GM19193 (cell line): ENCODE results near the gene TIMM17B.

Experiments used
- POLR2A ChIP-seq: IDR thresholded peaks from 4 replicates; pipeline ENCODE4 v1.6.1; 2011; ENCODE audit not compliant: insufficient read depth, insufficient read length; ENCODE audit errors: extremely low read depth

TIMM17B gene

GRCh38 chrX:48897625-48898306 is at the start of gene TIMM17B, which contains the start of gene PQBP1:
TIMM17B (minus strand) TSS chrX:48897768; CDS start chrX:48897749, 19 bp downstream.
PQBP1 (plus strand) TSS chrX:48897930; CDS start chrX:48898510, 580 bp downstream.
- peak; percentile 84 for TF ChIP-seq POLR2A

- TF ChIP-seq POLR2A = no peak
Observed at GRCh38 chrX:48945517-48946348, 48.2 kb upstream of the TIMM17B start.

- no peak for TF ChIP-seq POLR2A
Observed at GRCh38 chrX:48942895-48943294, 45.3 kb upstream of the TIMM17B start.

GRCh38 chrX:48940404-48940955 is 42.9 kb upstream of the TIMM17B start:
- no peak for TF ChIP-seq POLR2A

- peak; percentile 21 for TF ChIP-seq POLR2A
Observed at GRCh38 chrX:48939524-48940228, 42.1 kb upstream of the TIMM17B start.

DNA sequence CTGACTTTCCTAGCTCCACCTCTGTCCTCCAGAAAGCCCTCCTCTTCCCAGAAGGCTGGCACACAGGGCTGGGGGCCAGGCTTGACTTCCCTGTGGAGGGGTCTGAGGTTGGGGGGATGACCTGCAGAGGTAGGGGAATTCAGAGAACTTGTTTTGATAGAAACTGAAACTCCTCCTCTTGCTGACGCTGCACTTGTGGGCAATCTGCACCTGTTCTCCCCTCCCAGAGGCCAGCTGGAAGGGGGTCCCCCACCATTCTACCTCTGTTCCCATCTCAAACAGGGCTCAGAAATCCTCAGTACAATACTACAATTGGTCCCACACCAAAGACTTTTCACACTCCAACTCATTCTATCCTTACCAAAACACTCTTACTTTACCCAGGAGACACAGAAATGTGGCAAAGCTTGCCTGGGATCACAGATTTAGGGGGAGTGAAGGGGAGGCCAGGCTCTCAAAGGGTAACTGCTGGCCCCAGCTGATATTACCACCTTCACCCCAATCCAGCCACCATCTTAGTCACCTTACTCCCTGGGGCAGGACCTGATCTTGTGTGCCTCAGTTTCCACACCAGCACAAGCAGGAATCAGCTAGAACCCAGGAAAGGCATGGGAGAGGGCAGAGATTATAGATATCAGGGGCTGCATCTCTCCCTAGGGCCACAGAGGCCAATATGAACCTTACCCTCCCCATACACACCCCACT is 41.3 kb upstream of the TIMM17B start:
- no peak for TF ChIP-seq POLR2A

- peak; percentile 59 for TF ChIP-seq POLR2A
Observed at GRCh38 chrX:48937054-48937907, 39.7 kb upstream of the TIMM17B start.

GRCh38 chrX:48936429-48937053 is 39.0 kb upstream of the TIMM17B start:
- TF ChIP-seq POLR2A = no peak

DNA sequence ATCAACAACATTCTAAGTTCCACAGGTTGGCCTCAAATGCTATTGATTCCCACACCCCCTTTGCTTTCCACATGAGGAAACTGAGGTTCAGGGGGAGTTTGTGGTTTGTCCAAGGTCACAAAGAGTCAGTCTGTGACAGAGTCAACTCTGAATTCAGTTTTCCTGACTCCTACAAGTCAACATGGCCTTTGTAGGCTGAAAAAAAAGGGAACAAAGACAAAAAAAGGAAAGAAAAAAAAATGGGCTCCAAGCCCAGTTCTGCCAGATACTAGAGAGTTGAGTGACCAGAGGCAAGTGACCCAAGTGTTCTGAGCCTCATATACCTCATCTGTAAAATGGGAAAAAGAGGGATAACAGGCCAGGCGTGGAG is 37.7 kb upstream of the TIMM17B start:
- TF ChIP-seq POLR2A = no peak

DNA sequence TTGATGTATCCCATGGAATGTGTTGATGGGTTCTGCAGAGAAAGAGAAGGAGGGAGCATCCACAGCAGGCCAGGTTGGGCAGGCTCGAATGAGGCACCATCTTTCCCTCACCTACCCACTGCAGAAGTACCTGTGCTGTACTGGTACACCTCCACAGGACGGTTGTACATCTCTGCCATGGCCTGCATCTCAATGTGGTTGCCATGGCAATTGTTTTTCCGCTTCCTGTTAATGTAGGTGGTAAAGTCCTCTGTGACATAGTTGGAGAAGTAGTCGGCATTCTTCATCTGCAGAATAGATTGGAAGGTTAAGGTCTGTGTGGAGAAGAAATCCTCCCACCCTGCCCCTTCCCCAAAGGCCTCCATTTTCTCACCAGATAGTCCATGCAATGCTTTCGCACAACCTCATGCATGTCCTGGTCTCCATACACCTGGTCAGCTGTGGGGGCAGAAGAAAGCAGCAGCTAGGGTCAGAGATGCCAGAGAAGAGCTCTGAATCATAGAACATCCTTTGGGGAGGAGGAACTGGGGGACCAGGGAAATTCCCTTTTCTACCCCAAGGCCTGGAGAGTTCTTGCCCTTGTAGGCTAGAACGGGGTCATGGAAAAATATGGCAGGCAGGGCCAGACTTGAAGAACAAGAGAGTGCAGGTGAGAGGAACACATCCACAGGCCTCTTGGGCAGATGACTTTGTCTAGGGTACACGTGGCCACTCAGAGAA is 37.2 kb upstream of the TIMM17B start:
- TF ChIP-seq POLR2A = no peak

DNA sequence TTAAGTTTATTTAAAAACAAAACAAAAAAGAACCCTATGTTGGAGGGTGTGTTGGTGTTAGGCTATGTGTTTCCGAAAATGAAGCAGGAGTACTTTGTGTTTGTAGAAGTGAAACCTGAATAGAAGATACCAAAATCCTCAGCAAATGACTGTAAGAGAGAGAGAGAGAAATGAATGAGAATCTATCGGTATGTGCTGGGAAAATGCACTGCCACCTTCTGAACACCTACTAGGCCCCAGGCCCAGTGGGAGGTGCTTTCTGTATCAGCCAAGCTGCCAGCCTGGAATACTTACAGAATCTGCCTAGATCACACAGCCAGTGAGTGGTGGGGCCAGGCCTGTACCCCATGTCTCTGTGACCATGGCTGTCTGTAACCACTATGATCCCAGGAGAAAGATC is 36.2 kb upstream of the TIMM17B start:
- TF ChIP-seq POLR2A = no peak

GRCh38 chrX:48927736-48928382 is 30.3 kb upstream of the TIMM17B start:
- TF ChIP-seq POLR2A = no peak

- TF ChIP-seq POLR2A = no peak
Observed at GRCh38 chrX:48927123-48927522, 29.6 kb upstream of the TIMM17B start.

- no peak for TF ChIP-seq POLR2A
Observed at GRCh38 chrX:48924270-48924669, 26.7 kb upstream of the TIMM17B start.
